Gastrocnemius medialis (tissue), 4 donors: ENCODE data around the gene MIGA2. TPM values are rescaled to one million over a fixed set of nuclear protein-coding genes. Genes with fewer than 3 reads are reported as not detected.

Experiments used
- ATAC-seq, 2 donors: fragments of 150-250 bp; one replicate each; pipeline ENCODE4 v1.9.1; 2016
- DNase-seq, 2 donors: peaks; one replicate each; pipeline ENCODE4 v3.0.0-alpha.2; 2019
- H3K27ac ChIP-seq, 4 donors: fragments of 200-600 bp; sonication (generic); 1 replicate in 1 of 4; 2 replicates in 3 of 4; pipeline ENCODE4 v1.5.1; 2016 to 2018; ENCODE audit warnings: mild to moderate bottlenecking in 2 of 4, moderate library complexity in 1 of 4
- H3K27me3 ChIP-seq, 3 donors: fragments of 200-600 bp; sonication (generic) in 2 of 3; 1 replicate in 1 of 3; 2 replicates in 2 of 3; pipeline versions ENCODE4 v1.5.1 to v1.6.0; 2016 to 2019; ENCODE audit warnings: mild to moderate bottlenecking in 1 of 3, moderate library complexity in 1 of 3
- H3K36me3 ChIP-seq, 2 donors: fragments of 200-600 bp; sonication (generic) in 1 of 2; one replicate each; pipeline ENCODE4 v1.5.1; 2017 to 2018
- H3K4me1 ChIP-seq, 2 donors: fragments of 200-600 bp; sonication (generic) in 1 of 2; one replicate each; pipeline ENCODE4 v1.5.1; 2016 to 2017; ENCODE audit warnings: mild to moderate bottlenecking in 2 of 2
- H3K4me3 ChIP-seq, 4 donors: fragments of 200-600 bp; sonication (generic) in 3 of 4; 1 replicate in 1 of 4; 2 replicates in 3 of 4; pipeline ENCODE4 v1.5.1; 2016 to 2019; ENCODE audit warnings: mild to moderate bottlenecking in 2 of 4
- H3K9me3 ChIP-seq, 3 donors: fragments of 200-600 bp; sonication (generic) in 2 of 3; 1 replicate in 1 of 3; 2 replicates in 2 of 3; pipeline ENCODE4 v1.5.1; 2016 to 2019
- CTCF ChIP-seq, 5 experiments: fragments of 450-650 bp in 3 of 5; fragments of 200-600 bp in 2 of 5; sonication (generic) in 2 of 5; IDR thresholded peaks in 4 of 5; conservative IDR thresholded peaks in 1 of 5; 1 replicate in 4 of 5; 2 replicates in 1 of 5; pipeline ENCODE4 v1.5.1; 2016 to 2019; ENCODE audit warnings: antibody characterized with exemption in 5 of 5, mild to moderate bottlenecking in 3 of 5, moderate library complexity in 3 of 5
- POLR2A ChIP-seq, 2 donors: fragments of 450-650 bp; IDR thresholded peaks; one replicate each; pipeline ENCODE4 v1.6.1; 2017; ENCODE audit warnings: antibody characterized with exemption in 2 of 2, mild to moderate bottlenecking in 2 of 2, moderate library complexity in 2 of 2
- in situ Hi-C, 4 donors: fragments of 200-750 bp; cut with MboI; loops; one replicate each; pipeline versions ENCODE4 v1.15.0 to v1.8.0; 2017; ENCODE audit warnings: low sequenced_read_pairs in 4 of 4
- intact Hi-C: fragments of 100-400 bp; cut with DNase I; formaldehyde crosslinking; loops from one replicate; pipeline ENCODE4 v1.15.1; 2023; ENCODE audit warnings: low total_unique reads
- total RNA-seq, 4 donors: library from RNA; depleted of rRNA; stranded (reverse); fragments of >200 nt; gene quantifications; one replicate each; pipeline versions ENCODE4 v1.1.0 to v1.2.3, GENCODE V29; 2016

Gene MIGA2
- total RNA-seq, 4 donors from 2014 or later: 5.8 to 20.6 (median 18.1) TPM

GRCh38 chr9:128995791-128996190 is 40.6 kb upstream of the MIGA2 start:
- Histone ChIP-seq H3K27ac (peak overlapping the region in 1 of 4 donors; percentile 5), H3K4me1 (no peaks in the 10 kb centered on the region), H3K36me3 (peaks cover 0 to 93% of the 10 kb centered on the region in 2 donors), H3K27me3 (no peaks in the 10 kb centered on the region), H3K4me3 (no peak overlapping the region), H3K9me3 (no peaks in the 10 kb centered on the region)
- no peak for TF ChIP-seq CTCF (IDR thresholded peaks at IDR 0.05 in 4 of 5, conservative IDR thresholded peaks at IDR 0.05 in 1 of 5)
- in situ Hi-C loops: no loop called here
- intact Hi-C loops: no loop called here
- ATAC-seq (no peak), DNase-seq (no peak)

GRCh38 chr9:128998462-128998861 is 38.0 kb upstream of the MIGA2 start:
- ATAC-seq: no peak
- H3K9me3 ChIP-seq: no peaks in the 10 kb centered on the region
- no peak overlapping the region for H3K27ac ChIP-seq
- no peak overlapping the region for H3K4me3 ChIP-seq
- peaks cover 0 to 95% of the 10 kb centered on the region in 2 donors for H3K36me3 ChIP-seq
- in situ Hi-C loops (no loop called here), intact Hi-C loops (no loop called here)
- no peaks in the 10 kb centered on the region for H3K4me1 ChIP-seq
- no peaks in the 10 kb centered on the region for H3K27me3 ChIP-seq
- TF ChIP-seq CTCF (IDR thresholded peaks at IDR 0.05 in 4 of 5, conservative IDR thresholded peaks at IDR 0.05 in 1 of 5): no peak
- TF ChIP-seq POLR2A (IDR thresholded peaks at IDR 0.05): no peak
- DNase-seq: no peak

- no peaks in the 10 kb centered on the region for H3K27me3 ChIP-seq
- H3K36me3 ChIP-seq: peaks cover 0 to 86% of the 10 kb centered on the region in 2 donors
- no peaks in the 10 kb centered on the region for H3K9me3 ChIP-seq
- in situ Hi-C loops: no loop called here
- ATAC-seq: no peak
- DNase-seq: no peak
- no peak for TF ChIP-seq CTCF (IDR thresholded peaks at IDR 0.05 in 4 of 5, conservative IDR thresholded peaks at IDR 0.05 in 1 of 5)
- no peak for TF ChIP-seq POLR2A (IDR thresholded peaks at IDR 0.05)
- H3K27ac ChIP-seq: no peak overlapping the region
- no peaks in the 10 kb centered on the region for H3K4me1 ChIP-seq
- intact Hi-C loops: no loop called here
- no peak overlapping the region for H3K4me3 ChIP-seq
Measured at GRCh38 chr9:128999581-129000206, 36.7 kb upstream of the MIGA2 start.

GRCh38 chr9:129001504-129002325 is 34.7 kb upstream of the MIGA2 start:
- TF ChIP-seq POLR2A (IDR thresholded peaks at IDR 0.05) (no peak), CTCF (IDR thresholded peaks at IDR 0.05 in 4 of 5, conservative IDR thresholded peaks at IDR 0.05 in 1 of 5) (no peak)
- no peak overlapping the region for H3K27ac ChIP-seq
- H3K36me3 ChIP-seq: peaks cover 0 to 84% of the 10 kb centered on the region in 2 donors
- no peak overlapping the region for H3K4me3 ChIP-seq
- intact Hi-C loops: no loop called here
- no peaks in the 10 kb centered on the region for H3K27me3 ChIP-seq
- H3K4me1 ChIP-seq: peaks cover 4 to 5% of the 10 kb centered on the region in 2 donors
- DNase-seq: no peak
- H3K9me3 ChIP-seq: no peaks in the 10 kb centered on the region
- in situ Hi-C loops: no loop called here
- no peak for ATAC-seq
